IMR-90 (cell line): ENCODE data around the gene CACNA2D4.

ENCODE experiments used
- RAD21 ChIP-seq: IDR thresholded peaks from 2 replicates; pipeline ENCODE4 v1.6.1; 2012; ENCODE audit warnings: low read length, improper control_type of control experiment
- TF ChIP-seq, protein P1 (sequence below): conservative IDR thresholded peaks from 2 replicates; pipeline ENCODE4 v1.5.1; 2012; ENCODE audit warnings: mild to moderate bottlenecking, low read depth, low read length, improper control_type of control experiment

DNA sequence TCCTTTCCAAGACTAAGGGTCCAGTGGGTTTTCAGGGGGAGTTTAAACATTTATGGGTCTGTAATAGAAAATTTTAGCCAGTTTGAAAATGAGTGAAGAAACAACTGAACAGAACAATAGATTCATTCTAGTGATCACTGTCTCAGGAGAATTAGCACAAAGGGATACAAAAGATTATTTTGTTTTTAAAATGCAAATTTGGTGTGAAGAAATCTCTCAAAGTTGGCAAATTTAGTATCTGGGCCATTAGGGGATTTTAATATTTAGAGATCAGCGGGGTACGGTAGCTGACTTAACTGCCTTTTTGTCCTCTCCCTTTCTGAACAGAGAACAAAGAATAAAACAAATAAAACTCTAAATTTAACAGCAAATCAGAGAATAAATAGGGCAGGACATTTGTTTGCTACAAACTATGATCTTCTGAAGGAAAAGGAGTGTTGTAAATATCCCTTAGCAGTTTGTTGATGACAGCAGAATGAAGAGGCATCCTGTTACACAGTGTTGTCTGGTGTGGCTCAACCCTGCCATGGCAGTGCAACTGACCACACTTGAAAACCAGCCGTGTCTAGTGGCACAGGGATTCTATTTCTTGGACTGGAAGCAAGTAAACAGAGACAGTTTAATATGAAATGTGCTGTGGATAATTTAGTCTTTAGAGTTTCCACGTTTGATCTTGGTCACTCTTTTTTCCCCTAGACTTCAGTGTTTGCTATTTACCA lies 144.4 kb downstream of the CACNA2D4 start:
- TF ChIP-seq, protein P1, sequence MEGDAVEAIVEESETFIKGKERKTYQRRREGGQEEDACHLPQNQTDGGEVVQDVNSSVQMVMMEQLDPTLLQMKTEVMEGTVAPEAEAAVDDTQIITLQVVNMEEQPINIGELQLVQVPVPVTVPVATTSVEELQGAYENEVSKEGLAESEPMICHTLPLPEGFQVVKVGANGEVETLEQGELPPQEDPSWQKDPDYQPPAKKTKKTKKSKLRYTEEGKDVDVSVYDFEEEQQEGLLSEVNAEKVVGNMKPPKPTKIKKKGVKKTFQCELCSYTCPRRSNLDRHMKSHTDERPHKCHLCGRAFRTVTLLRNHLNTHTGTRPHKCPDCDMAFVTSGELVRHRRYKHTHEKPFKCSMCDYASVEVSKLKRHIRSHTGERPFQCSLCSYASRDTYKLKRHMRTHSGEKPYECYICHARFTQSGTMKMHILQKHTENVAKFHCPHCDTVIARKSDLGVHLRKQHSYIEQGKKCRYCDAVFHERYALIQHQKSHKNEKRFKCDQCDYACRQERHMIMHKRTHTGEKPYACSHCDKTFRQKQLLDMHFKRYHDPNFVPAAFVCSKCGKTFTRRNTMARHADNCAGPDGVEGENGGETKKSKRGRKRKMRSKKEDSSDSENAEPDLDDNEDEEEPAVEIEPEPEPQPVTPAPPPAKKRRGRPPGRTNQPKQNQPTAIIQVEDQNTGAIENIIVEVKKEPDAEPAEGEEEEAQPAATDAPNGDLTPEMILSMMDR = no peak
- TF ChIP-seq RAD21 = no peak
